Hepatocyte (in vitro differentiated cells): Measurements from ENCODE around the gene VAV3. TPM values are rescaled to one million over a fixed set of nuclear protein-coding genes. Genes with fewer than 3 reads are reported as not detected.

Source experiments
- DNase-seq: peaks from one replicate; pipeline ENCODE4 v3.0.0-alpha.2; 2016; ENCODE audit warnings: low spot score
- H2AFZ ChIP-seq: fragments of 200-600 bp; sonication (generic); 2 replicates; pipeline ENCODE4 v1.6.0; 2016; ENCODE audit warnings: antibody characterized with exemption, mild to moderate bottlenecking
- H3K27ac ChIP-seq: fragments of 200-600 bp; sonication (generic); 2 replicates; pipeline ENCODE4 v1.5.1; 2016; ENCODE audit warnings: mild to moderate bottlenecking
- H3K27me3 ChIP-seq: fragments of 200-600 bp; sonication (generic); 2 replicates; pipeline ENCODE4 v1.6.1; 2016
- H3K36me3 ChIP-seq: fragments of 200-600 bp; sonication (generic); replicated peaks from 2 replicates; pipeline ENCODE4 v1.5.1; 2016; ENCODE audit warnings: low read depth; ENCODE audit not compliant: insufficient read depth
- H3K4me1 ChIP-seq: fragments of 200-600 bp; sonication (generic); 2 replicates; pipeline ENCODE4 v1.5.1; 2016; ENCODE audit warnings: mild to moderate bottlenecking, moderate library complexity; ENCODE audit not compliant: insufficient read depth
- H3K4me2 ChIP-seq: fragments of 200-600 bp; sonication (generic); 2 replicates; pipeline ENCODE4 v1.6.0; 2016
- H3K4me3 ChIP-seq: fragments of 200-600 bp; sonication (generic); 2 replicates; pipeline ENCODE4 v1.5.1; 2016; ENCODE audit warnings: mild to moderate bottlenecking
- H3K79me2 ChIP-seq: fragments of 200-600 bp; sonication (generic); 2 replicates; pipeline ENCODE4 v1.6.0; 2017; ENCODE audit warnings: mild to moderate bottlenecking
- H3K9me2 ChIP-seq: fragments of 200-600 bp; sonication (generic); replicated peaks from 2 replicates; pipeline ENCODE4 v1.6.0; 2017; ENCODE audit warnings: mild to moderate bottlenecking; ENCODE audit not compliant: insufficient read depth
- H3K9me3 ChIP-seq: fragments of 200-600 bp; sonication (generic); 2 replicates; pipeline ENCODE4 v1.5.1; 2016; ENCODE audit warnings: low read depth, mild to moderate bottlenecking
- H4K20me1 ChIP-seq: fragments of 200-600 bp; sonication (generic); 2 replicates; pipeline ENCODE4 v1.6.0; 2016; ENCODE audit warnings: mild to moderate bottlenecking; ENCODE audit not compliant: insufficient read depth, poor library complexity, severe bottlenecking
- EZH2 ChIP-seq: fragments of 200-600 bp; sonication (generic); IDR thresholded peaks from 2 replicates; pipeline ENCODE4 v1.6.1; 2016; ENCODE audit warnings: antibody characterized with exemption, mild to moderate bottlenecking, borderline replicate concordance
- EZH2phosphoT487 ChIP-seq: fragments of 200-600 bp; sonication (generic); IDR thresholded peaks from one replicate; pipeline ENCODE4 v1.6.1; 2018; ENCODE audit warnings: antibody characterized with exemption, mild to moderate bottlenecking, low read depth, moderate library complexity; ENCODE audit not compliant: unreplicated experiment, severe bottlenecking
- WGBS: methylation state at CpG from one replicate; pipeline ENCODE4 v1.1.6; 2016; ENCODE audit warnings: low lambda C conversion rate; ENCODE audit errors: missing lambda C conversion rate; 5-methylcytosine and 5-hydroxymethylcytosine counted together
- polyA plus RNA-seq: library from polyadenylated mRNA; unstranded; fragments of >200 nt; fragmentation: Nextera tagmentation; extraction: Ambion mirVana; gene quantifications from 2 replicates; pipeline ENCODE4 v1.2.1, GENCODE V29; 2016
- total RNA-seq: library from RNA; depleted of rRNA; stranded (reverse); fragments of >200 nt; gene quantifications from 2 replicates; pipeline ENCODE4 v1.2.3, GENCODE V29; 2014
- TF ChIP-seq, protein P1 (sequence below): fragments of 200-600 bp; sonication (generic); IDR thresholded peaks from 2 replicates; pipeline ENCODE4 v1.5.1; 2016; ENCODE audit warnings: antibody characterized with exemption, mild to moderate bottlenecking; ENCODE audit not compliant: poor library complexity

VAV3 gene
- total and polyA plus RNA-seq, 2 experiments from 2014 or later, result 12.3 to 40.5 TPM

DNA sequence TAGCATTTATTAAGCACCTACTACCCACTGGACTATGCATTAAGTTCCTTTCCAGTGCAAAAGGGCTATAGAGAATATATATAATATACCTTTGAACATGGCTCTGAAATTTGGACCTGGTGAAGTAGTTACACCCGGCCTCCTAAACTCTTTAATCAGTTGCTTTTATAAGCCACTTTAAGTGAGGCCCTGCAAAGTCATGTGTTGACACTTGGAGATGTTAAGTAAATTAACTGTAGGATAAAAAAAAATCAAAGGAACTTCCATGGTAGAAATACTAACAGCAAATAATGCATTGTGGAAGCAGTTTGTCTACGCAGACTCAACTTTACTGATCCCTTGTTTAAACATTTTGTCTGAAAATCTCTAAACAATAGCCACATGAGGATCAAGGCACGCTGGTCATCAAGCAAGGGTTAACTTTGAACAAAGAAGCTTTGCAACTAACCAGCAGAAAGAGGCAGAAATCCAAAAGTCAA, 283.9 kb downstream of the VAV3 start:
- Histone ChIP-seq H3K9me2 (no peaks in the 10 kb centered on the region), H3K4me1 (peaks cover 16% of the 10 kb centered on the region), H3K4me2 (peak overlapping the region; percentile 18), H3K27me3 (no peaks in the 10 kb centered on the region), H4K20me1 (no peaks in the 10 kb centered on the region), H2AFZ (no peak overlapping the region), H3K9me3 (no peaks in the 10 kb centered on the region), H3K79me2 (peaks cover 16% of the 10 kb centered on the region), H3K27ac (peak overlapping the region; percentile 60), H3K36me3 (no peaks in the 10 kb centered on the region), H3K4me3 (no peak overlapping the region)
- WGBS, result 42% methylated on average over 3 of the region's 3 CpGs
- TF ChIP-seq, protein P1, sequence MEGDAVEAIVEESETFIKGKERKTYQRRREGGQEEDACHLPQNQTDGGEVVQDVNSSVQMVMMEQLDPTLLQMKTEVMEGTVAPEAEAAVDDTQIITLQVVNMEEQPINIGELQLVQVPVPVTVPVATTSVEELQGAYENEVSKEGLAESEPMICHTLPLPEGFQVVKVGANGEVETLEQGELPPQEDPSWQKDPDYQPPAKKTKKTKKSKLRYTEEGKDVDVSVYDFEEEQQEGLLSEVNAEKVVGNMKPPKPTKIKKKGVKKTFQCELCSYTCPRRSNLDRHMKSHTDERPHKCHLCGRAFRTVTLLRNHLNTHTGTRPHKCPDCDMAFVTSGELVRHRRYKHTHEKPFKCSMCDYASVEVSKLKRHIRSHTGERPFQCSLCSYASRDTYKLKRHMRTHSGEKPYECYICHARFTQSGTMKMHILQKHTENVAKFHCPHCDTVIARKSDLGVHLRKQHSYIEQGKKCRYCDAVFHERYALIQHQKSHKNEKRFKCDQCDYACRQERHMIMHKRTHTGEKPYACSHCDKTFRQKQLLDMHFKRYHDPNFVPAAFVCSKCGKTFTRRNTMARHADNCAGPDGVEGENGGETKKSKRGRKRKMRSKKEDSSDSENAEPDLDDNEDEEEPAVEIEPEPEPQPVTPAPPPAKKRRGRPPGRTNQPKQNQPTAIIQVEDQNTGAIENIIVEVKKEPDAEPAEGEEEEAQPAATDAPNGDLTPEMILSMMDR, result no peak
- TF ChIP-seq EZH2phosphoT487, result no peak
- no peak for TF ChIP-seq EZH2
- DNase-seq, result no peak

DNA sequence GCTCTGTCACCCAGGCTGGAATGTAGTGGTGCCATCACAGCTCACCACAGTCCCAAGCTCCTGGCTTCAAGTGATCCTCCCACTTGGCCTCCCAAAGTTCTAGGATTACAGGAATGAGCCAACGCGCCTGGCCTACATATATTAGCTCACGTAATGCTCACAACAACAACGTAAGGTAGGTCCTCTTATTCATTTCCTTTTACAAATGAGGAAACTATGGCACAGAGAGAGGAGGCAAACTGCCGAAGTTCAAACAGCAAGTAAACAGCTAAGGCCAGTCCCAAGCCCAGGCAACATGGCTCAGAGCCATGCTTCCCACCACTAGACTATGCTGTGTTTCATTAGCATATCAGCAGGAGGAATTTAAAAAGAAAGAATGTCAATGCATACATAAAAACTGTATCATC, 284.4 kb downstream of the VAV3 start:
- no peak for DNase-seq
- H3K4me3 ChIP-seq, result no peak overlapping the region
- TF ChIP-seq EZH2, result no peak
- TF ChIP-seq, protein P1, result no peak
- no peak for TF ChIP-seq EZH2phosphoT487
- H3K36me3 ChIP-seq, result no peaks in the 10 kb centered on the region
- peak overlapping the region; percentile 60 for H3K27ac ChIP-seq
- 84% methylated on average over 5 of the region's 5 CpGs for WGBS
- peaks cover 16% of the 10 kb centered on the region for H3K4me1 ChIP-seq
- no peaks in the 10 kb centered on the region for H4K20me1 ChIP-seq
- no peak overlapping the region for H2AFZ ChIP-seq
- peaks cover 15% of the 10 kb centered on the region for H3K79me2 ChIP-seq
- no peaks in the 10 kb centered on the region for H3K9me2 ChIP-seq
- H3K27me3 ChIP-seq, result no peaks in the 10 kb centered on the region
- no peaks in the 10 kb centered on the region for H3K9me3 ChIP-seq
- peak overlapping the region; percentile 18 for H3K4me2 ChIP-seq

DNA sequence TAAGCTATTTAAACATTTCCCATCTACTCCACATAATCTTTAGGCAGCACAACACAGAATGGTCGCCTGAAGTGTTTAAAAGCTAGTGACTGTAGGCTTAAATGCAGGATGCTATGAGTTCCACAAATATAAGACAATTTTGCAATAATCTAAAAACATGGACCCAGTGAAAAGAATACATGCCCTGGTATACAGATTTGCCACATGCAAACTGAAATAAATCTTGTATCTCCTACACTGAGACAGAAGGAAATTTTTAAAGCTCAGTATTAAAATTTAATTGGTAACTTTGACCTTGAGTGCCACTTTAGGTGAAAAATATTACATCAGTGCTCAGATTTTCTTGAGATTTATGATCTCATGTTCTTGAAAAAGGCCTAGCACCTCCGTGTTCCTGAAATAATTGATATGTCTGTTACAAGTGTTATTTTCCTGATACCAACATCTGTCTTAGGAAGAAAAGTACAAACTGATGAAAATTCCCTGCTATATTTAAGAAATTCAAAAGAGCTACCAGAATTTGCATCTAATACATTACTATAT, 285.5 kb downstream of the VAV3 start:
- TF ChIP-seq EZH2phosphoT487, result no peak
- TF ChIP-seq EZH2, result no peak
- TF ChIP-seq, protein P1, result no peak
- Histone ChIP-seq H3K9me2 (no peaks in the 10 kb centered on the region), H3K4me2 (no peak overlapping the region), H3K36me3 (no peaks in the 10 kb centered on the region), H3K27ac (no peak overlapping the region), H3K27me3 (no peaks in the 10 kb centered on the region), H3K9me3 (no peaks in the 10 kb centered on the region), H3K79me2 (peaks cover 16% of the 10 kb centered on the region), H2AFZ (no peak overlapping the region), H3K4me3 (no peak overlapping the region), H4K20me1 (no peaks in the 10 kb centered on the region), H3K4me1 (peaks cover 13% of the 10 kb centered on the region)
- 76% methylated on average over 2 of the region's 2 CpGs for WGBS
- no peak for DNase-seq

DNA sequence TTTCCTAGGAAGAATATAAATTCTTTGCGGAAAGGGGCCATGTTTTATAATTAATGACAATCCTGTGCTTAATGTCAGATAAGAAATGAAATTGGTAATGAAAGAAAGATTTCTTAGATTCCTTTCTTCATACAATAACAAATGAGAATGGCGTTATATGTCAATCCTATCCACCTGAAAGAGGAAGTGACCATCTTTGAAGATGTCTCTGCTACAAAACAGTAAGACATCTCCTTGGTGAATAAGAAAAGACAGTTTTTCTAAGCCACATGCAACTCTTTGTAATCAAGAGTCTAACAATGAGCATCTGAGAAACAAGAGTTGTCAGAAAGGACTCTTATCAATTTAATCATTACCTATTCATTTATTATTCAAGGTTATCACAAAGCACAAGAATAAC, 286.0 kb downstream of the VAV3 start:
- Histone ChIP-seq H3K4me1 (peaks cover 8% of the 10 kb centered on the region), H3K9me2 (no peaks in the 10 kb centered on the region), H4K20me1 (no peaks in the 10 kb centered on the region), H3K79me2 (peaks cover 18% of the 10 kb centered on the region), H3K9me3 (no peaks in the 10 kb centered on the region), H3K4me2 (no peak overlapping the region), H3K36me3 (no peaks in the 10 kb centered on the region), H2AFZ (no peak overlapping the region), H3K4me3 (no peak overlapping the region), H3K27me3 (no peaks in the 10 kb centered on the region), H3K27ac (no peak overlapping the region)
- WGBS, result 91% methylated on average over 2 of the region's 2 CpGs
- TF ChIP-seq, protein P1, result no peak
- no peak for TF ChIP-seq EZH2phosphoT487
- no peak for TF ChIP-seq EZH2
- no peak for DNase-seq
